Limb (tissue), 2 donors: ENCODE data around the gene BCL2A1.
"Not testable (repeated sequence)": the region's sequence is repeated elsewhere in the genome, so short reads cannot be mapped to it uniquely, and the experiment has no call there.

Source experiments
- DNase-seq, 2 donors: peaks; one replicate each; pipeline ENCODE4 v3.0.0-alpha.2; 2016; ENCODE audit errors: extremely low spot score in 2 of 2

The BCL2A1 gene

GRCh38 chr15:79989682-79990081 lies 18.7 kb upstream of the BCL2A1 start:
- no peak for DNase-seq

- no peak for DNase-seq
Observed at GRCh38 chr15:79989183-79989582, 18.2 kb upstream of the BCL2A1 start.

GRCh38 chr15:79988448-79989117 lies 17.6 kb upstream of the BCL2A1 start:
- no peak for DNase-seq

- no peak for DNase-seq
Observed at GRCh38 chr15:79987969-79988368, 17.0 kb upstream of the BCL2A1 start.

- DNase-seq, result no peak
Observed at GRCh38 chr15:79987569-79987955, 16.6 kb upstream of the BCL2A1 start.

- no peak for DNase-seq
Observed at GRCh38 chr15:79981831-79982455, 10.9 kb upstream of the BCL2A1 start.

- peak in 1 of 2 donors; percentile 19 for DNase-seq
Observed at GRCh38 chr15:79978655-79979514, 7.9 kb upstream of the BCL2A1 start.

- DNase-seq, result no peak
Observed at GRCh38 chr15:79978260-79978654, 7.3 kb upstream of the BCL2A1 start.

- DNase-seq, result no peak
Observed at GRCh38 chr15:79977431-79978054, 6.5 kb upstream of the BCL2A1 start.

GRCh38 chr15:79973456-79974195 lies 2.6 kb upstream of the BCL2A1 start:
- no peak for DNase-seq

GRCh38 chr15:79972863-79973262 lies 1.9 kb upstream of the BCL2A1 start:
- no peak for DNase-seq

- DNase-seq, result no peak
Observed at GRCh38 chr15:79970181-79970580, 815 bp downstream of the BCL2A1 start.

GRCh38 chr15:79969146-79969545 lies 1.9 kb downstream of the BCL2A1 start:
- no peak for DNase-seq

GRCh38 chr15:79967298-79968182 lies 3.5 kb downstream of the BCL2A1 start:
- no peak for DNase-seq

GRCh38 chr15:79966634-79967297 lies 4.2 kb downstream of the BCL2A1 start:
- DNase-seq, result no peak

GRCh38 chr15:79965846-79966630 lies 5.0 kb downstream of the BCL2A1 start:
- DNase-seq, result no peak

- no peak for DNase-seq
Observed at GRCh38 chr15:79964232-79964805, 6.7 kb downstream of the BCL2A1 start.

GRCh38 chr15:79962921-79963320 lies 8.1 kb downstream of the BCL2A1 start:
- not testable (repeated sequence) for DNase-seq

GRCh38 chr15:79962178-79962577 lies 8.8 kb downstream of the BCL2A1 start:
- DNase-seq, result no peak
